Activated naive CD8-positive, alpha-beta T cell treated with anti-CD3 and anti-CD28 coated beads, Interleukin-2, amount 50 U/mL, for 24 hours (primary cell): Measurements from ENCODE around the gene PLCL1.
A peak's percentile ranks its signal among the peaks of the same experiment; 100 is the strongest.

Source experiments
- ATAC-seq: fragments of 150-1000 bp; cut with Tn5 transposase; one replicate; pipeline ENCODE4 v1.10.0; 2021
- DNase-seq: peaks from one replicate; pipeline ENCODE4 v3.0.0; 2021
- H3K27ac Mint-ChIP-seq: one replicate; pipeline ENCODE4 v1.8.0; 2021; ENCODE audit warnings: mild to moderate bottlenecking, mixed read lengths
- H3K27me3 Mint-ChIP-seq: one replicate; pipeline ENCODE4 v1.8.0; 2021; ENCODE audit warnings: mixed read lengths
- H3K36me3 Mint-ChIP-seq: one replicate; pipeline ENCODE4 v1.8.0; 2021; ENCODE audit warnings: low read depth, mixed read lengths
- H3K4me1 Mint-ChIP-seq: one replicate; pipeline ENCODE4 v1.8.0; 2021; ENCODE audit warnings: mixed read lengths
- H3K4me3 Mint-ChIP-seq: one replicate; pipeline ENCODE4 v1.8.0; 2021; ENCODE audit warnings: mild to moderate bottlenecking, moderate library complexity, mixed read lengths
- H3K9me3 Mint-ChIP-seq: one replicate; pipeline ENCODE4 v1.8.0; 2021; ENCODE audit warnings: mixed read lengths

The PLCL1 gene

GRCh38 chr2:197897960-197898678 is 93.7 kb downstream of the PLCL1 start:
- no peak for DNase-seq
- no peaks in the 10 kb centered on the region for H3K36me3 Mint-ChIP-seq
- H3K9me3 Mint-ChIP-seq, result no peaks in the 10 kb centered on the region
- H3K27me3 Mint-ChIP-seq, result peaks cover 9% of the 10 kb centered on the region
- H3K4me1 Mint-ChIP-seq, result peaks cover 9% of the 10 kb centered on the region
- no peak for ATAC-seq
- no peak overlapping the region for H3K27ac Mint-ChIP-seq
- no peak overlapping the region for H3K4me3 Mint-ChIP-seq

- Mint-ChIP-seq H3K4me1 (peaks cover 8% of the 10 kb centered on the region), H3K4me3 (no peak overlapping the region), H3K27ac (peak overlapping the region; percentile 30), H3K9me3 (peaks cover 4% of the 10 kb centered on the region), H3K36me3 (no peaks in the 10 kb centered on the region), H3K27me3 (peaks cover 23% of the 10 kb centered on the region)
- DNase-seq, result peak; percentile 22
- ATAC-seq, result peak; percentile 95
Observed at GRCh38 chr2:197904446-197904845, 100.1 kb downstream of the PLCL1 start.

- DNase-seq (no peak), ATAC-seq (no peak)
- peaks cover 15% of the 10 kb centered on the region for H3K27me3 Mint-ChIP-seq
Observed at GRCh38 chr2:197908156-197908555, 103.8 kb downstream of the PLCL1 start.

GRCh38 chr2:197908990-197909776 is 104.8 kb downstream of the PLCL1 start:
- Mint-ChIP-seq H3K4me1 (peaks cover 6% of the 10 kb centered on the region), H3K27me3 (peaks cover 15% of the 10 kb centered on the region), H3K27ac (no peak overlapping the region), H3K9me3 (peaks cover 1% of the 10 kb centered on the region), H3K36me3 (no peaks in the 10 kb centered on the region), H3K4me3 (no peak overlapping the region)
- no peak for ATAC-seq
- no peak for DNase-seq

More at GRCh38 chr2:197908156-197908555, 103.8 kb downstream of the PLCL1 start:
- no peaks in the 10 kb centered on the region for H3K36me3 Mint-ChIP-seq
- H3K27ac Mint-ChIP-seq, result no peak overlapping the region
- H3K4me3 Mint-ChIP-seq, result no peak overlapping the region
- peaks cover 8% of the 10 kb centered on the region for H3K4me1 Mint-ChIP-seq
- peaks cover 4% of the 10 kb centered on the region for H3K9me3 Mint-ChIP-seq

- Mint-ChIP-seq H3K27ac (no peak overlapping the region), H3K27me3 (peaks cover 8% of the 10 kb centered on the region), H3K4me1 (peaks cover 16% of the 10 kb centered on the region), H3K36me3 (no peaks in the 10 kb centered on the region), H3K4me3 (no peak overlapping the region), H3K9me3 (no peaks in the 10 kb centered on the region)
- ATAC-seq (no peak), DNase-seq (no peak)
Observed at GRCh38 chr2:197911667-197912066, 107.3 kb downstream of the PLCL1 start.

- H3K36me3 Mint-ChIP-seq, result no peaks in the 10 kb centered on the region
- H3K4me3 Mint-ChIP-seq, result no peak overlapping the region
- ATAC-seq (no peak), DNase-seq (no peak)
- peaks cover 16% of the 10 kb centered on the region for H3K4me1 Mint-ChIP-seq
- peaks cover 3% of the 10 kb centered on the region for H3K27me3 Mint-ChIP-seq
- no peaks in the 10 kb centered on the region for H3K9me3 Mint-ChIP-seq
- no peak overlapping the region for H3K27ac Mint-ChIP-seq
Observed at GRCh38 chr2:197913084-197913483, 108.7 kb downstream of the PLCL1 start.

- H3K9me3 Mint-ChIP-seq, result peaks cover 4% of the 10 kb centered on the region
- H3K4me1 Mint-ChIP-seq, result peaks cover 15% of the 10 kb centered on the region
- peaks cover 2% of the 10 kb centered on the region for H3K27me3 Mint-ChIP-seq
- ATAC-seq (no peak), DNase-seq (no peak)
- H3K36me3 Mint-ChIP-seq, result no peaks in the 10 kb centered on the region
- no peak overlapping the region for H3K4me3 Mint-ChIP-seq
- H3K27ac Mint-ChIP-seq, result no peak overlapping the region
Observed at GRCh38 chr2:197914778-197915177, 110.4 kb downstream of the PLCL1 start.

GRCh38 chr2:197915548-197916265 is 111.3 kb downstream of the PLCL1 start:
- Mint-ChIP-seq H3K36me3 (no peaks in the 10 kb centered on the region), H3K27ac (no peak overlapping the region), H3K4me3 (no peak overlapping the region), H3K9me3 (peaks cover 4% of the 10 kb centered on the region), H3K27me3 (no peaks in the 10 kb centered on the region), H3K4me1 (peaks cover 15% of the 10 kb centered on the region)
- DNase-seq, result no peak
- no peak for ATAC-seq

GRCh38 chr2:197919487-197919886 is 115.1 kb downstream of the PLCL1 start:
- H3K27me3 Mint-ChIP-seq, result no peaks in the 10 kb centered on the region
- peaks cover 4% of the 10 kb centered on the region for H3K9me3 Mint-ChIP-seq
- ATAC-seq, result no peak
- no peak overlapping the region for H3K27ac Mint-ChIP-seq
- peaks cover 15% of the 10 kb centered on the region for H3K4me1 Mint-ChIP-seq
- no peaks in the 10 kb centered on the region for H3K36me3 Mint-ChIP-seq
- no peak for DNase-seq
- H3K4me3 Mint-ChIP-seq, result no peak overlapping the region

GRCh38 chr2:197920088-197920487 is 115.7 kb downstream of the PLCL1 start:
- DNase-seq (no peak), ATAC-seq (no peak)
- Mint-ChIP-seq H3K4me3 (no peak overlapping the region), H3K36me3 (no peaks in the 10 kb centered on the region), H3K27ac (no peak overlapping the region), H3K9me3 (peaks cover 4% of the 10 kb centered on the region), H3K4me1 (peaks cover 11% of the 10 kb centered on the region), H3K27me3 (no peaks in the 10 kb centered on the region)

- Mint-ChIP-seq H3K4me3 (no peak overlapping the region), H3K9me3 (peaks cover 4% of the 10 kb centered on the region), H3K4me1 (peaks cover 5% of the 10 kb centered on the region), H3K36me3 (no peaks in the 10 kb centered on the region), H3K27me3 (no peaks in the 10 kb centered on the region), H3K27ac (no peak overlapping the region)
- DNase-seq (no peak), ATAC-seq (no peak)
Observed at GRCh38 chr2:197920592-197921201, 116.3 kb downstream of the PLCL1 start.

- H3K27me3 Mint-ChIP-seq, result no peaks in the 10 kb centered on the region
- no peak overlapping the region for H3K27ac Mint-ChIP-seq
- H3K36me3 Mint-ChIP-seq, result no peaks in the 10 kb centered on the region
- no peak overlapping the region for H3K4me3 Mint-ChIP-seq
- peaks cover 1% of the 10 kb centered on the region for H3K9me3 Mint-ChIP-seq
- H3K4me1 Mint-ChIP-seq, result peaks cover 6% of the 10 kb centered on the region
- ATAC-seq, result no peak
- DNase-seq, result no peak
Observed at GRCh38 chr2:197924483-197924882, 120.1 kb downstream of the PLCL1 start.

- no peaks in the 10 kb centered on the region for H3K27me3 Mint-ChIP-seq
- H3K4me3 Mint-ChIP-seq, result no peak overlapping the region
- ATAC-seq, result no peak
- H3K4me1 Mint-ChIP-seq, result peaks cover 5% of the 10 kb centered on the region
- no peak overlapping the region for H3K27ac Mint-ChIP-seq
- H3K9me3 Mint-ChIP-seq, result no peaks in the 10 kb centered on the region
- DNase-seq, result no peak
- no peaks in the 10 kb centered on the region for H3K36me3 Mint-ChIP-seq
Observed at GRCh38 chr2:197925204-197925603, 120.8 kb downstream of the PLCL1 start.

GRCh38 chr2:197925976-197926375 is 121.6 kb downstream of the PLCL1 start:
- Mint-ChIP-seq H3K27ac (no peak overlapping the region), H3K9me3 (no peaks in the 10 kb centered on the region), H3K4me1 (peaks cover 5% of the 10 kb centered on the region), H3K4me3 (no peak overlapping the region), H3K27me3 (no peaks in the 10 kb centered on the region), H3K36me3 (no peaks in the 10 kb centered on the region)
- DNase-seq (no peak), ATAC-seq (no peak)
